Hepatocyte (in vitro differentiated cells): ENCODE data around the gene CHCHD6. TPM values are rescaled to one million over a fixed set of nuclear protein-coding genes. Genes with fewer than 3 reads are reported as not detected.

Source experiments
- DNase-seq: peaks from one replicate; pipeline ENCODE4 v3.0.0-alpha.2; 2016; ENCODE audit warnings: low spot score
- H2AFZ ChIP-seq: fragments of 200-600 bp; sonication (generic); 2 replicates; pipeline ENCODE4 v1.6.0; 2016; ENCODE audit warnings: antibody characterized with exemption, mild to moderate bottlenecking
- H3K27ac ChIP-seq: fragments of 200-600 bp; sonication (generic); 2 replicates; pipeline ENCODE4 v1.5.1; 2016; ENCODE audit warnings: mild to moderate bottlenecking
- H3K27me3 ChIP-seq: fragments of 200-600 bp; sonication (generic); 2 replicates; pipeline ENCODE4 v1.6.1; 2016
- H3K36me3 ChIP-seq: fragments of 200-600 bp; sonication (generic); replicated peaks from 2 replicates; pipeline ENCODE4 v1.5.1; 2016; ENCODE audit warnings: low read depth; ENCODE audit not compliant: insufficient read depth
- H3K4me1 ChIP-seq: fragments of 200-600 bp; sonication (generic); 2 replicates; pipeline ENCODE4 v1.5.1; 2016; ENCODE audit warnings: mild to moderate bottlenecking, moderate library complexity; ENCODE audit not compliant: insufficient read depth
- H3K4me2 ChIP-seq: fragments of 200-600 bp; sonication (generic); 2 replicates; pipeline ENCODE4 v1.6.0; 2016
- H3K4me3 ChIP-seq: fragments of 200-600 bp; sonication (generic); 2 replicates; pipeline ENCODE4 v1.5.1; 2016; ENCODE audit warnings: mild to moderate bottlenecking
- H3K79me2 ChIP-seq: fragments of 200-600 bp; sonication (generic); 2 replicates; pipeline ENCODE4 v1.6.0; 2017; ENCODE audit warnings: mild to moderate bottlenecking
- H3K9me2 ChIP-seq: fragments of 200-600 bp; sonication (generic); replicated peaks from 2 replicates; pipeline ENCODE4 v1.6.0; 2017; ENCODE audit warnings: mild to moderate bottlenecking; ENCODE audit not compliant: insufficient read depth
- H3K9me3 ChIP-seq: fragments of 200-600 bp; sonication (generic); 2 replicates; pipeline ENCODE4 v1.5.1; 2016; ENCODE audit warnings: low read depth, mild to moderate bottlenecking
- H4K20me1 ChIP-seq: fragments of 200-600 bp; sonication (generic); 2 replicates; pipeline ENCODE4 v1.6.0; 2016; ENCODE audit warnings: mild to moderate bottlenecking; ENCODE audit not compliant: insufficient read depth, poor library complexity, severe bottlenecking
- CTCF ChIP-seq: fragments of 200-600 bp; sonication (generic); IDR thresholded peaks from 2 replicates; pipeline ENCODE4 v1.5.1; 2016; ENCODE audit warnings: antibody characterized with exemption, mild to moderate bottlenecking; ENCODE audit not compliant: poor library complexity
- EZH2 ChIP-seq: fragments of 200-600 bp; sonication (generic); IDR thresholded peaks from 2 replicates; pipeline ENCODE4 v1.6.1; 2016; ENCODE audit warnings: antibody characterized with exemption, mild to moderate bottlenecking, borderline replicate concordance
- EZH2phosphoT487 ChIP-seq: fragments of 200-600 bp; sonication (generic); IDR thresholded peaks from one replicate; pipeline ENCODE4 v1.6.1; 2018; ENCODE audit warnings: antibody characterized with exemption, mild to moderate bottlenecking, low read depth, moderate library complexity; ENCODE audit not compliant: unreplicated experiment, severe bottlenecking
- WGBS: methylation state at CpG from one replicate; pipeline ENCODE4 v1.1.6; 2016; ENCODE audit warnings: low lambda C conversion rate; ENCODE audit errors: missing lambda C conversion rate; 5-methylcytosine and 5-hydroxymethylcytosine counted together
- polyA plus RNA-seq: library from polyadenylated mRNA; unstranded; fragments of >200 nt; fragmentation: Nextera tagmentation; extraction: Ambion mirVana; gene quantifications from 2 replicates; pipeline ENCODE4 v1.2.1, GENCODE V29; 2016
- total RNA-seq: library from RNA; depleted of rRNA; stranded (reverse); fragments of >200 nt; gene quantifications from 2 replicates; pipeline ENCODE4 v1.2.3, GENCODE V29; 2014

Gene CHCHD6
- total and polyA plus RNA-seq, 2 experiments from 2014 or later: 13.8 to 19.7 TPM

GRCh38 chr3:126946405-126946804 is 242.4 kb downstream of the CHCHD6 start:
- Histone ChIP-seq H3K27me3 (no peaks in the 10 kb centered on the region), H3K79me2 (no peaks in the 10 kb centered on the region), H3K4me2 (no peak overlapping the region), H3K9me3 (no peaks in the 10 kb centered on the region), H4K20me1 (no peaks in the 10 kb centered on the region), H2AFZ (no peak overlapping the region), H3K4me1 (no peaks in the 10 kb centered on the region), H3K36me3 (no peaks in the 10 kb centered on the region), H3K9me2 (no peaks in the 10 kb centered on the region), H3K4me3 (no peak overlapping the region), H3K27ac (no peak overlapping the region)
- 87% methylated on average over 11 of the region's 11 CpGs for WGBS
- DNase-seq: no peak
- TF ChIP-seq CTCF (no peak), EZH2phosphoT487 (no peak), EZH2 (no peak)

GRCh38 chr3:126947429-126947828 is 243.4 kb downstream of the CHCHD6 start:
- no peak for DNase-seq
- 73% methylated on average over 8 of the region's 8 CpGs for WGBS
- no peaks in the 10 kb centered on the region for H3K36me3 ChIP-seq

GRCh38 chr3:126948980-126949535 is 245.0 kb downstream of the CHCHD6 start:
- Histone ChIP-seq H3K4me1 (no peaks in the 10 kb centered on the region), H3K79me2 (no peaks in the 10 kb centered on the region), H3K4me2 (no peak overlapping the region), H3K36me3 (no peaks in the 10 kb centered on the region), H3K27me3 (no peaks in the 10 kb centered on the region), H2AFZ (no peak overlapping the region), H4K20me1 (no peaks in the 10 kb centered on the region), H3K9me2 (no peaks in the 10 kb centered on the region), H3K9me3 (no peaks in the 10 kb centered on the region), H3K27ac (no peak overlapping the region), H3K4me3 (no peak overlapping the region)
- TF ChIP-seq EZH2phosphoT487 (no peak), CTCF (no peak), EZH2 (no peak)
- no peak for DNase-seq
- WGBS: 93% methylated on average over 9 of the region's 14 CpGs

More at GRCh38 chr3:126947429-126947828, 243.4 kb downstream of the CHCHD6 start:
- Histone ChIP-seq H3K4me2 (no peak overlapping the region), H2AFZ (no peak overlapping the region), H3K4me3 (no peak overlapping the region), H3K79me2 (no peaks in the 10 kb centered on the region), H4K20me1 (no peaks in the 10 kb centered on the region), H3K4me1 (no peaks in the 10 kb centered on the region), H3K27ac (no peak overlapping the region), H3K9me3 (no peaks in the 10 kb centered on the region), H3K9me2 (no peaks in the 10 kb centered on the region), H3K27me3 (no peaks in the 10 kb centered on the region)
- TF ChIP-seq CTCF (no peak), EZH2phosphoT487 (no peak), EZH2 (no peak)
